ENCODE measurements around the gene TCF25.

DNA sequence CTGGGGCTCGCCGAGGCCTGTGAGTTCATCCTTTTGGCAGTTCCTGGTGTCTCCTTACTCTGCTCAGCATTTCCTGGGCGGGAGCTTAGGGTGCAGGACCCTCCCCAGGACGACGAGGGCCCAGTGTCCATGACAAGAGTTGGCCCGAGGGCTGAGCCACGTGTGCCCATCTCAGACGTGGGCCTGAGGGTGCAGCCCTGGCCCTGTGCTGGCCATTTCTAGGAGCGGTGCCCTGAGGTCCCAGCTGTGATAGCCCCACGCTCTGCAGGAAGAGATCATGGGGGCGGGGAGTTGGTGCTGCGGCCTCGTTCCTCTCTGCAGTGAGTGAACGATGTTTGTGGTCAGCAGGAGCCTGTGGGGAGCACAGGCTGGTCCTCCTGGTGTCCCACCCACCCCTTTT, 39.2 kb downstream of the TCF25 start:
- TF ChIP-seq, protein P1, sequence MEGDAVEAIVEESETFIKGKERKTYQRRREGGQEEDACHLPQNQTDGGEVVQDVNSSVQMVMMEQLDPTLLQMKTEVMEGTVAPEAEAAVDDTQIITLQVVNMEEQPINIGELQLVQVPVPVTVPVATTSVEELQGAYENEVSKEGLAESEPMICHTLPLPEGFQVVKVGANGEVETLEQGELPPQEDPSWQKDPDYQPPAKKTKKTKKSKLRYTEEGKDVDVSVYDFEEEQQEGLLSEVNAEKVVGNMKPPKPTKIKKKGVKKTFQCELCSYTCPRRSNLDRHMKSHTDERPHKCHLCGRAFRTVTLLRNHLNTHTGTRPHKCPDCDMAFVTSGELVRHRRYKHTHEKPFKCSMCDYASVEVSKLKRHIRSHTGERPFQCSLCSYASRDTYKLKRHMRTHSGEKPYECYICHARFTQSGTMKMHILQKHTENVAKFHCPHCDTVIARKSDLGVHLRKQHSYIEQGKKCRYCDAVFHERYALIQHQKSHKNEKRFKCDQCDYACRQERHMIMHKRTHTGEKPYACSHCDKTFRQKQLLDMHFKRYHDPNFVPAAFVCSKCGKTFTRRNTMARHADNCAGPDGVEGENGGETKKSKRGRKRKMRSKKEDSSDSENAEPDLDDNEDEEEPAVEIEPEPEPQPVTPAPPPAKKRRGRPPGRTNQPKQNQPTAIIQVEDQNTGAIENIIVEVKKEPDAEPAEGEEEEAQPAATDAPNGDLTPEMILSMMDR (IDR thresholded peaks at IDR 0.05) = no peak
- no peak for TF ChIP-seq POLR2A (IDR thresholded peaks at IDR 0.05)
